GM12801 (cell line): ENCODE results near the gene C5orf58.

Source experiments
- CTCF ChIP-seq: IDR thresholded peaks from one replicate; pipeline ENCODE4 v1.5.1; 2011; ENCODE audit warnings: control low read depth; ENCODE audit not compliant: insufficient read length; ENCODE audit errors: extremely low read depth

Gene C5orf58

GRCh38 chr5:170235876-170236864 lies 3.4 kb downstream of the C5orf58 start:
- TF ChIP-seq CTCF = no peak

GRCh38 chr5:170238456-170239196 lies 5.8 kb downstream of the C5orf58 start:
- TF ChIP-seq CTCF = no peak

- TF ChIP-seq CTCF = no peak
Observed at GRCh38 chr5:170246126-170246870, 13.5 kb downstream of the C5orf58 start.

- no peak for TF ChIP-seq CTCF
Observed at GRCh38 chr5:170247363-170247762, 14.6 kb downstream of the C5orf58 start.

GRCh38 chr5:170248172-170248930 lies 15.6 kb downstream of the C5orf58 start:
- TF ChIP-seq CTCF = no peak

GRCh38 chr5:170249355-170249754 lies 16.6 kb downstream of the C5orf58 start:
- TF ChIP-seq CTCF = no peak
